ENCODE data around the gene ADPRH.
"Not testable (repeated sequence)": the region's sequence is repeated elsewhere in the genome, so short reads cannot be mapped to it uniquely, and the experiment has no call there.

Gene ADPRH

GRCh38 chr3:119594929-119595328 lies 15.6 kb downstream of the ADPRH start:
- H3K4me1 ChIP-seq (ENCODE audit: control insufficient read depth in 2 of 2, insufficient read depth in 1 of 2, low read depth in 1 of 2, low read length in 2 of 2); H3K23ac ChIP-seq (ENCODE audit: low read depth, low read length, poor library complexity); H3K9ac ChIP-seq (ENCODE audit: low read depth, low read length, poor library complexity); H3K27me3 ChIP-seq (ENCODE audit: control insufficient read depth in 3 of 3, insufficient read depth in 3 of 3, low read depth in 1 of 3, low read length in 3 of 3); H3K18ac ChIP-seq (ENCODE audit: low read length); H2BK15ac ChIP-seq (ENCODE audit: low read length); H3K4me2 ChIP-seq (ENCODE audit: insufficient read depth, low read length, poor library complexity, severe bottlenecking); H3K14ac ChIP-seq (ENCODE audit: low read length); H2BK120ac ChIP-seq (ENCODE audit: low read depth, low read length); H2BK5ac ChIP-seq (ENCODE audit: low read length); H2AK5ac ChIP-seq (ENCODE audit: low read depth, low read length); H3K9me3 ChIP-seq (replicated peaks in 1 of 2; ENCODE audit: control insufficient read depth in 2 of 2, insufficient read depth in 1 of 2, low read depth in 1 of 2, low read length in 2 of 2); H4K8ac ChIP-seq (ENCODE audit: low read depth, low read length); H3K27ac ChIP-seq (replicated peaks; ENCODE audit: low read length); H3K79me1 ChIP-seq (ENCODE audit: low read depth, low read length); H3K4ac ChIP-seq (ENCODE audit: low read length); H2AFZ ChIP-seq (ENCODE audit: low read length); H2BK12ac ChIP-seq (ENCODE audit: low read length); H3K36me3 ChIP-seq (replicated peaks in 1 of 2; ENCODE audit: control insufficient read depth in 2 of 2, insufficient read depth in 2 of 2, low read length in 2 of 2); DNase-seq (ENCODE audit: low spot score); H3K4me3 ChIP-seq (ENCODE audit: low read length in 2 of 2); H4K91ac ChIP-seq (ENCODE audit: low read depth, low read length, poor library complexity): not testable (repeated sequence)
- WGBS, 2 donors (ENCODE audit: extremely low coverage in 2 of 2, insufficient read length in 2 of 2, insufficient replicate concordance in 1 of 2): no CpG with 5 or more reads among the region's 1 CpG

DNA sequence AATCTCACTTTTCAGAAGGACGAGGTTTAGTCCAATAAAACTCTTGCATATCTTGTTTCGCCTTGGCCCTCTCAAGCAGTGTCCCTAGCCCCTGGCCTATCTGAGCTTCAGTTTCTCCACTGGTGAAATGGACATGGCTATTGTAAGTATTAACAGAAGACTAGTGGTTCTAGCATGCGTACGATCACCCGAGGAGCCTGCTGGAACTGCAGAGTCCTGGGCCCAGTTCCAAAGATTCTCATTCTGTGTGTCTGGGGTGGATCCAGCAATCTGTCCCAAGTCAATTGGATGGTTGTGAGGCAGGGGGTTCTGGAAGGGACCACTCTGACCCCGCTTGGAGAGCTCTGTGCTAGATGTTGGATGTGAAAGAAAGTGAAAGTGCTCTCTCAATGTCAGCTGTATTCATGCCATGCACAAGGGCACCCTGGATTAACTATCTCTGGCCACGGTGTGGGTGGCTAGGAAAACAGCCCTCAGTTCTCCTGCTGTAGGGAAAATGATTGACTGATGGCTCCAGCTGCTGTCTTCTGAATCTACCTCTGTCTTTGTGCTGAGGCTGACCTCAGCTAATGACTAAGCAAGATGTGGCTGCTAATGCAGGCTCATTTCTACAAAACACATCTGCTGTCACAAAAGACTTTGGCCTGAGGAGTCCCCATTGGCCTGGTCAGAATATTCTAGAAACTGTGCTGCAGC lies 16.5 kb downstream of the ADPRH start:
- Histone ChIP-seq H2AK5ac (ENCODE audit: low read depth, low read length) (no peak overlapping the region), H3K18ac (ENCODE audit: low read length) (no peak overlapping the region), H2BK120ac (ENCODE audit: low read depth, low read length) (no peak overlapping the region), H3K4me3 (ENCODE audit: low read length in 2 of 2) (no peak overlapping the region), H3K4me1 (ENCODE audit: control insufficient read depth in 2 of 2, insufficient read depth in 1 of 2, low read depth in 1 of 2, low read length in 2 of 2) (peaks cover 0 to 1% of the 10 kb centered on the region in 2 donors), H3K4me2 (ENCODE audit: insufficient read depth, low read length, poor library complexity, severe bottlenecking) (no peak overlapping the region), H2BK15ac (ENCODE audit: low read length) (no peak overlapping the region), H3K79me1 (ENCODE audit: low read depth, low read length) (no peaks in the 10 kb centered on the region), H3K9me3 (replicated peaks in 1 of 2; ENCODE audit: control insufficient read depth in 2 of 2, insufficient read depth in 1 of 2, low read depth in 1 of 2, low read length in 2 of 2) (no peaks in the 10 kb centered on the region), H2BK12ac (ENCODE audit: low read length) (no peak overlapping the region), H3K9ac (ENCODE audit: low read depth, low read length, poor library complexity) (no peak overlapping the region), H3K23ac (ENCODE audit: low read depth, low read length, poor library complexity) (no peak overlapping the region), H2AFZ (ENCODE audit: low read length) (no peak overlapping the region), H3K14ac (ENCODE audit: low read length) (no peak overlapping the region), H3K27ac (replicated peaks; ENCODE audit: low read length) (no peak overlapping the region), H4K91ac (ENCODE audit: low read depth, low read length, poor library complexity) (no peak overlapping the region), H3K4ac (ENCODE audit: low read length) (no peak overlapping the region), H2BK5ac (ENCODE audit: low read length) (no peak overlapping the region), H3K36me3 (replicated peaks in 1 of 2; ENCODE audit: control insufficient read depth in 2 of 2, insufficient read depth in 2 of 2, low read length in 2 of 2) (no peaks in the 10 kb centered on the region), H4K8ac (ENCODE audit: low read depth, low read length) (no peak overlapping the region), H3K27me3 (ENCODE audit: control insufficient read depth in 3 of 3, insufficient read depth in 3 of 3, low read depth in 1 of 3, low read length in 3 of 3) (peaks cover 0 to 7% (median 0%) of the 10 kb centered on the region in 3 experiments)
- no CpG with 5 or more reads among the region's 7 CpGs for WGBS, 2 donors (ENCODE audit: extremely low coverage in 2 of 2, insufficient read length in 2 of 2, insufficient replicate concordance in 1 of 2)
- DNase-seq (ENCODE audit: low spot score): no peak

- no peak overlapping the region for H2BK15ac ChIP-seq (ENCODE audit: low read length)
- no peak overlapping the region for H2BK12ac ChIP-seq (ENCODE audit: low read length)
- H2AFZ ChIP-seq (ENCODE audit: low read length): no peak overlapping the region
- H2AK5ac ChIP-seq (ENCODE audit: low read depth, low read length): no peak overlapping the region
- H3K4me1 ChIP-seq (ENCODE audit: control insufficient read depth in 2 of 2, insufficient read depth in 1 of 2, low read depth in 1 of 2, low read length in 2 of 2): peaks cover 0 to 1% of the 10 kb centered on the region in 2 donors
- H3K18ac ChIP-seq (ENCODE audit: low read length): no peak overlapping the region
- no peaks in the 10 kb centered on the region for H3K36me3 ChIP-seq (replicated peaks in 1 of 2; ENCODE audit: control insufficient read depth in 2 of 2, insufficient read depth in 2 of 2, low read length in 2 of 2)
- no peak overlapping the region for H3K23ac ChIP-seq (ENCODE audit: low read depth, low read length, poor library complexity)
- no peaks in the 10 kb centered on the region for H3K9me3 ChIP-seq (replicated peaks in 1 of 2; ENCODE audit: control insufficient read depth in 2 of 2, insufficient read depth in 1 of 2, low read depth in 1 of 2, low read length in 2 of 2)
- H3K79me1 ChIP-seq (ENCODE audit: low read depth, low read length): no peaks in the 10 kb centered on the region
- H3K9ac ChIP-seq (ENCODE audit: low read depth, low read length, poor library complexity): no peak overlapping the region
- no peak overlapping the region for H3K4ac ChIP-seq (ENCODE audit: low read length)
- no peak overlapping the region for H4K91ac ChIP-seq (ENCODE audit: low read depth, low read length, poor library complexity)
- no peak overlapping the region for H4K8ac ChIP-seq (ENCODE audit: low read depth, low read length)
- no CpG with 5 or more reads among the region's 6 CpGs for WGBS, 2 donors (ENCODE audit: extremely low coverage in 2 of 2, insufficient read length in 2 of 2, insufficient replicate concordance in 1 of 2)
- H3K27me3 ChIP-seq (ENCODE audit: control insufficient read depth in 3 of 3, insufficient read depth in 3 of 3, low read depth in 1 of 3, low read length in 3 of 3): peaks cover 0 to 7% (median 0%) of the 10 kb centered on the region in 3 experiments
- no peak overlapping the region for H2BK120ac ChIP-seq (ENCODE audit: low read depth, low read length)
- no peak overlapping the region for H3K4me2 ChIP-seq (ENCODE audit: insufficient read depth, low read length, poor library complexity, severe bottlenecking)
- H3K4me3 ChIP-seq (ENCODE audit: low read length in 2 of 2): no peak overlapping the region
- no peak overlapping the region for H3K14ac ChIP-seq (ENCODE audit: low read length)
- H2BK5ac ChIP-seq (ENCODE audit: low read length): no peak overlapping the region
- DNase-seq (ENCODE audit: low spot score): no peak
- no peak overlapping the region for H3K27ac ChIP-seq (replicated peaks; ENCODE audit: low read length)
Observed at GRCh38 chr3:119596398-119596797, 17.1 kb downstream of the ADPRH start.

GRCh38 chr3:119597548-119598288 lies 18.4 kb downstream of the ADPRH start, which contains the start of gene PLA1A:
Gene PLA1A, plus strand, starts transcription at chr3:119597885. Its CDS starts 29 bp downstream, at chr3:119597914.
- no peak for DNase-seq (ENCODE audit: low spot score)
- WGBS, 2 donors (ENCODE audit: extremely low coverage in 2 of 2, insufficient read length in 2 of 2, insufficient replicate concordance in 1 of 2): no CpG with 5 or more reads among the region's 7 CpGs

More at GRCh38 chr3:119597548-119598288, 18.4 kb downstream of the ADPRH start, which contains the start of gene PLA1A:
- Histone ChIP-seq H2AFZ (ENCODE audit: low read length) (no peak within 1 kb of the TSS), H3K4ac (ENCODE audit: low read length) (no peak within 1 kb of the TSS), H2BK120ac (ENCODE audit: low read depth, low read length) (no peak within 1 kb of the TSS), H3K14ac (ENCODE audit: low read length) (no peak within 1 kb of the TSS), H3K9me3 (replicated peaks in 1 of 2; ENCODE audit: control insufficient read depth in 2 of 2, insufficient read depth in 1 of 2, low read depth in 1 of 2, low read length in 2 of 2) (no peaks in the 10 kb centered on the region), H3K27ac (replicated peaks; ENCODE audit: low read length) (no peak within 1 kb of the TSS), H3K4me3 (ENCODE audit: low read length in 2 of 2) (no peak within 1 kb of the TSS), H2BK15ac (ENCODE audit: low read length) (no peak within 1 kb of the TSS), H3K36me3 (replicated peaks in 1 of 2; ENCODE audit: control insufficient read depth in 2 of 2, insufficient read depth in 2 of 2, low read length in 2 of 2) (no peaks in the 10 kb centered on the region), H3K4me2 (ENCODE audit: insufficient read depth, low read length, poor library complexity, severe bottlenecking) (no peak within 1 kb of the TSS), H2AK5ac (ENCODE audit: low read depth, low read length) (no peak within 1 kb of the TSS), H3K18ac (ENCODE audit: low read length) (no peak within 1 kb of the TSS), H2BK5ac (ENCODE audit: low read length) (no peak within 1 kb of the TSS), H4K91ac (ENCODE audit: low read depth, low read length, poor library complexity) (no peak within 1 kb of the TSS), H3K4me1 (ENCODE audit: control insufficient read depth in 2 of 2, insufficient read depth in 1 of 2, low read depth in 1 of 2, low read length in 2 of 2) (peaks cover 0 to 1% of the 10 kb centered on the region in 2 donors), H2BK12ac (ENCODE audit: low read length) (no peak within 1 kb of the TSS), H3K79me1 (ENCODE audit: low read depth, low read length) (no peaks in the 10 kb centered on the region), H3K9ac (ENCODE audit: low read depth, low read length, poor library complexity) (no peak within 1 kb of the TSS), H3K23ac (ENCODE audit: low read depth, low read length, poor library complexity) (no peak within 1 kb of the TSS), H4K8ac (ENCODE audit: low read depth, low read length) (no peak within 1 kb of the TSS), H3K27me3 (ENCODE audit: control insufficient read depth in 3 of 3, insufficient read depth in 3 of 3, low read depth in 1 of 3, low read length in 3 of 3) (peaks cover 0 to 8% (median 0%) of the 10 kb centered on the region in 3 experiments)
